RCC 7860 (cell line): ENCODE results near the gene LRRC63.
"Not testable (repeated sequence)": the region's sequence is repeated elsewhere in the genome, so short reads cannot be mapped to it uniquely, and the experiment has no call there.

Source experiments
- DNase-seq: peaks from one replicate; pipeline ENCODE4 v3.0.0-alpha.2; 2015; ENCODE audit warnings: low spot score
- FAIRE-seq: peaks from 2 replicates; lab custom pipeline; 2012; peaks lifted over from hg19 to GRCh38; lab: Jason Lieb, UNC

LRRC63 gene

GRCh38 chr13:46232281-46232680 lies 20.6 kb downstream of the LRRC63 start:
- DNase-seq: no peak
- FAIRE-seq: no peak

GRCh38 chr13:46235286-46235685 lies 23.6 kb downstream of the LRRC63 start:
- DNase-seq: no peak
- FAIRE-seq: no peak

- FAIRE-seq: no peak
- DNase-seq: no peak
Measured at GRCh38 chr13:46265292-46265691, 53.6 kb downstream of the LRRC63 start.

- FAIRE-seq: no peak
- no peak for DNase-seq
Measured at GRCh38 chr13:46267166-46267565, 55.4 kb downstream of the LRRC63 start.

GRCh38 chr13:46270416-46270815 lies 58.7 kb downstream of the LRRC63 start:
- no peak for FAIRE-seq

GRCh38 chr13:46274094-46274698 lies 62.5 kb downstream of the LRRC63 start:
- no peak for FAIRE-seq

More at GRCh38 chr13:46270416-46270815, 58.7 kb downstream of the LRRC63 start:
- no peak for DNase-seq

GRCh38 chr13:46278474-46278873 lies 66.7 kb downstream of the LRRC63 start:
- DNase-seq: no peak
- FAIRE-seq: no peak

More at GRCh38 chr13:46274094-46274698, 62.5 kb downstream of the LRRC63 start:
- DNase-seq: no peak

- FAIRE-seq (no peak), DNase-seq (no peak)
Measured at GRCh38 chr13:46281779-46282178, 70.1 kb downstream of the LRRC63 start.

- FAIRE-seq, DNase-seq: not testable (repeated sequence)
Measured at GRCh38 chr13:46283912-46284824, 72.4 kb downstream of the LRRC63 start.

- FAIRE-seq (no peak), DNase-seq (no peak)
Measured at GRCh38 chr13:46286972-46287371, 75.2 kb downstream of the LRRC63 start.

- DNase-seq (peak; percentile 9), FAIRE-seq (no peak)
Measured at GRCh38 chr13:46288570-46289259, 77.0 kb downstream of the LRRC63 start.

GRCh38 chr13:46289260-46289955 lies 77.7 kb downstream of the LRRC63 start:
- DNase-seq (no peak), FAIRE-seq (no peak)

GRCh38 chr13:46290434-46290833 lies 78.7 kb downstream of the LRRC63 start:
- DNase-seq (no peak), FAIRE-seq (no peak)

- no peak for DNase-seq
- FAIRE-seq: no peak
Measured at GRCh38 chr13:46293436-46293835, 81.7 kb downstream of the LRRC63 start.

- no peak for DNase-seq
- FAIRE-seq: no peak
Measured at GRCh38 chr13:46295491-46296114, 83.9 kb downstream of the LRRC63 start.

GRCh38 chr13:46296115-46296822 lies 84.5 kb downstream of the LRRC63 start:
- no peak for FAIRE-seq
- no peak for DNase-seq

- DNase-seq (peak; percentile 51), FAIRE-seq (no peak)
Measured at GRCh38 chr13:46296921-46297320, 85.2 kb downstream of the LRRC63 start.

GRCh38 chr13:46297361-46297811 lies 85.7 kb downstream of the LRRC63 start:
- FAIRE-seq: no peak
- no peak for DNase-seq

- no peak for DNase-seq
- FAIRE-seq: no peak
Measured at GRCh38 chr13:46303742-46304385, 92.1 kb downstream of the LRRC63 start.
